Hepatocyte (in vitro differentiated cells): ENCODE measurements around the gene SPRR2D. TPM values are rescaled to one million over a fixed set of nuclear protein-coding genes. Genes with fewer than 3 reads are reported as not detected.

Source experiments
- DNase-seq: peaks from one replicate; pipeline ENCODE4 v3.0.0-alpha.2; 2016; ENCODE audit warnings: low spot score
- H2AFZ ChIP-seq: fragments of 200-600 bp; sonication (generic); 2 replicates; pipeline ENCODE4 v1.6.0; 2016; ENCODE audit warnings: antibody characterized with exemption, mild to moderate bottlenecking
- H3K27ac ChIP-seq: fragments of 200-600 bp; sonication (generic); 2 replicates; pipeline ENCODE4 v1.5.1; 2016; ENCODE audit warnings: mild to moderate bottlenecking
- H3K27me3 ChIP-seq: fragments of 200-600 bp; sonication (generic); 2 replicates; pipeline ENCODE4 v1.6.1; 2016
- H3K36me3 ChIP-seq: fragments of 200-600 bp; sonication (generic); replicated peaks from 2 replicates; pipeline ENCODE4 v1.5.1; 2016; ENCODE audit warnings: low read depth; ENCODE audit not compliant: insufficient read depth
- H3K4me1 ChIP-seq: fragments of 200-600 bp; sonication (generic); 2 replicates; pipeline ENCODE4 v1.5.1; 2016; ENCODE audit warnings: mild to moderate bottlenecking, moderate library complexity; ENCODE audit not compliant: insufficient read depth
- H3K4me2 ChIP-seq: fragments of 200-600 bp; sonication (generic); 2 replicates; pipeline ENCODE4 v1.6.0; 2016
- H3K4me3 ChIP-seq: fragments of 200-600 bp; sonication (generic); 2 replicates; pipeline ENCODE4 v1.5.1; 2016; ENCODE audit warnings: mild to moderate bottlenecking
- H3K79me2 ChIP-seq: fragments of 200-600 bp; sonication (generic); 2 replicates; pipeline ENCODE4 v1.6.0; 2017; ENCODE audit warnings: mild to moderate bottlenecking
- H3K9me2 ChIP-seq: fragments of 200-600 bp; sonication (generic); replicated peaks from 2 replicates; pipeline ENCODE4 v1.6.0; 2017; ENCODE audit warnings: mild to moderate bottlenecking; ENCODE audit not compliant: insufficient read depth
- H3K9me3 ChIP-seq: fragments of 200-600 bp; sonication (generic); 2 replicates; pipeline ENCODE4 v1.5.1; 2016; ENCODE audit warnings: low read depth, mild to moderate bottlenecking
- H4K20me1 ChIP-seq: fragments of 200-600 bp; sonication (generic); 2 replicates; pipeline ENCODE4 v1.6.0; 2016; ENCODE audit warnings: mild to moderate bottlenecking; ENCODE audit not compliant: insufficient read depth, poor library complexity, severe bottlenecking
- EZH2 ChIP-seq: fragments of 200-600 bp; sonication (generic); IDR thresholded peaks from 2 replicates; pipeline ENCODE4 v1.6.1; 2016; ENCODE audit warnings: antibody characterized with exemption, mild to moderate bottlenecking, borderline replicate concordance
- EZH2phosphoT487 ChIP-seq: fragments of 200-600 bp; sonication (generic); IDR thresholded peaks from one replicate; pipeline ENCODE4 v1.6.1; 2018; ENCODE audit warnings: antibody characterized with exemption, mild to moderate bottlenecking, low read depth, moderate library complexity; ENCODE audit not compliant: unreplicated experiment, severe bottlenecking
- WGBS: methylation state at CpG from one replicate; pipeline ENCODE4 v1.1.6; 2016; ENCODE audit warnings: low lambda C conversion rate; ENCODE audit errors: missing lambda C conversion rate; 5-methylcytosine and 5-hydroxymethylcytosine counted together
- polyA plus RNA-seq: library from polyadenylated mRNA; unstranded; fragments of >200 nt; fragmentation: Nextera tagmentation; extraction: Ambion mirVana; gene quantifications from 2 replicates; pipeline ENCODE4 v1.2.1, GENCODE V29; 2016
- total RNA-seq: library from RNA; depleted of rRNA; stranded (reverse); fragments of >200 nt; gene quantifications from 2 replicates; pipeline ENCODE4 v1.2.3, GENCODE V29; 2014
- TF ChIP-seq, protein P1 (sequence below): fragments of 200-600 bp; sonication (generic); IDR thresholded peaks from 2 replicates; pipeline ENCODE4 v1.5.1; 2016; ENCODE audit warnings: antibody characterized with exemption, mild to moderate bottlenecking; ENCODE audit not compliant: poor library complexity

Gene SPRR2D
- total and polyA plus RNA-seq, 2 experiments from 2014 or later: not detected

DNA sequence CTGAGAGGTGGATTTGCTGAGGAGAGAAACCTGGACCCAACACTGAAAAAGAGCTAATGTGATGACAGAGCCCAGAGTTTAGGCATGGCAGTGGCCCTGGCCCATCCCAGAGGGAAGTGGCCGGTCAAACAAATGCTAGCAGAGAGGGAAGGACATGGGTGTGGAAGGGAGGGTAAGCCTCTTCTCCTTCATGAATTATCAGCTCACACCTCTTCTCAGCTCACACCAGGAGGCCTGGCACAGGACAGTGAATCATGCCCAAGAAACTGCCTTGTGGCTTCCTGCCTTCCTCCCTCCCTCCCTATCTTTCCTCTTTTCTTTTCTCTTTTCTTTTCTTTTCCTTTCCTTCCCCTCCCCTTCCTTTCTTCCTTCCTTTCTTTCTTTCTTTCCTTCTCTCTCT, 40.6 kb downstream of the SPRR2D start:
- DNase-seq: no peak
- no peak overlapping the region for H2AFZ ChIP-seq

DNA sequence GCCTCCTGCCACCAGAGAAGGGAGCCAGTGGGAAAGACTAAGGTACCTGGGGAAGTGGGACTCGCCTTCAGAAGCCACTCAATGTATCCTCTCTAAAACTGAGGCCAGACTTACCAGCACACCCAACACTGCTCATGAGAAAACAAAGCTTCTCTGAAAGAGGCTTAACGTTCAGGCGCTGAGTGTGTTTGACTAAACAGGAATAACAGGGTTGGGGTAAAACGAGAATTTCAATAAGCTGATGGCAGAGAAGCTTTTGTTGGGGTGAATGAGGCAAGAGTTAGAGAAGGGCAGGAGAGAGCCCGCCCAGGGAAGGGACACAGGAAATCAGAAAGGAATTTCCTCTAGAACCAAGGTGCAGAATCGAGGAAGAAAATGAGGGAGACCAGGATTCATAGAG, 41.1 kb downstream of the SPRR2D start:
- WGBS: 55% methylated on average over 6 of the region's 6 CpGs
- no peak overlapping the region for H2AFZ ChIP-seq
- H3K4me1 ChIP-seq: no peaks in the 10 kb centered on the region
- H3K4me2 ChIP-seq: no peak overlapping the region
- no peaks in the 10 kb centered on the region for H3K36me3 ChIP-seq
- TF ChIP-seq EZH2 (no peak), EZH2phosphoT487 (no peak)
- TF ChIP-seq, protein P1, sequence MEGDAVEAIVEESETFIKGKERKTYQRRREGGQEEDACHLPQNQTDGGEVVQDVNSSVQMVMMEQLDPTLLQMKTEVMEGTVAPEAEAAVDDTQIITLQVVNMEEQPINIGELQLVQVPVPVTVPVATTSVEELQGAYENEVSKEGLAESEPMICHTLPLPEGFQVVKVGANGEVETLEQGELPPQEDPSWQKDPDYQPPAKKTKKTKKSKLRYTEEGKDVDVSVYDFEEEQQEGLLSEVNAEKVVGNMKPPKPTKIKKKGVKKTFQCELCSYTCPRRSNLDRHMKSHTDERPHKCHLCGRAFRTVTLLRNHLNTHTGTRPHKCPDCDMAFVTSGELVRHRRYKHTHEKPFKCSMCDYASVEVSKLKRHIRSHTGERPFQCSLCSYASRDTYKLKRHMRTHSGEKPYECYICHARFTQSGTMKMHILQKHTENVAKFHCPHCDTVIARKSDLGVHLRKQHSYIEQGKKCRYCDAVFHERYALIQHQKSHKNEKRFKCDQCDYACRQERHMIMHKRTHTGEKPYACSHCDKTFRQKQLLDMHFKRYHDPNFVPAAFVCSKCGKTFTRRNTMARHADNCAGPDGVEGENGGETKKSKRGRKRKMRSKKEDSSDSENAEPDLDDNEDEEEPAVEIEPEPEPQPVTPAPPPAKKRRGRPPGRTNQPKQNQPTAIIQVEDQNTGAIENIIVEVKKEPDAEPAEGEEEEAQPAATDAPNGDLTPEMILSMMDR: no peak
- no peak overlapping the region for H3K27ac ChIP-seq
- H3K79me2 ChIP-seq: no peaks in the 10 kb centered on the region
- H3K9me2 ChIP-seq: no peaks in the 10 kb centered on the region
- H4K20me1 ChIP-seq: no peaks in the 10 kb centered on the region
- no peak overlapping the region for H3K4me3 ChIP-seq
- no peaks in the 10 kb centered on the region for H3K27me3 ChIP-seq
- peaks cover 2% of the 10 kb centered on the region for H3K9me3 ChIP-seq
- DNase-seq: no peak

More for the DNA sequence above, 40.6 kb downstream of the SPRR2D start:
- Histone ChIP-seq H3K9me2 (no peaks in the 10 kb centered on the region), H3K4me3 (no peak overlapping the region), H3K79me2 (no peaks in the 10 kb centered on the region), H3K4me2 (no peak overlapping the region), H3K27me3 (no peaks in the 10 kb centered on the region), H4K20me1 (no peaks in the 10 kb centered on the region), H3K27ac (no peak overlapping the region), H3K36me3 (no peaks in the 10 kb centered on the region), H3K4me1 (no peaks in the 10 kb centered on the region), H3K9me3 (peaks cover 2% of the 10 kb centered on the region)
- WGBS: 90% methylated on average over 1 of the region's 1 CpG
- TF ChIP-seq EZH2phosphoT487: no peak
- TF ChIP-seq, protein P1: no peak

DNA sequence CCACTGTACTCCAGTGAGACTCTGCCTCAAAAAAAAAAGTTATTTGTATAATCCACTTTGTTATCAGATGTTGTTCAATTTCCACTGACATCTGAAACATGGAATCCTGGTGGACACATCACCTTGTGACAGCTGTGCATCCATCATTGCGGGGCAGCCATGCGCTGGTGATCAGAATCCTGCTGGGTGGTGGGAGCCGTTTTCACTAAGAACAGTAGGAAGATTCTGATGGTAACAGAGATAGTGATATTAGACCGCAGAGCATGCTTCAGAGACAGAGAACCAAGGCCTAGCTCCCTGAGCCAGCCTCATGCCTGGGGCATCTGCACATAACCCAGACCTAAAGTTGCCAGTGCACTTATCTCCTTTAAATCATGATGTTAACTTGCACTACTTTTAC, 42.4 kb downstream of the SPRR2D start:
- Histone ChIP-seq H3K27me3 (no peaks in the 10 kb centered on the region), H3K36me3 (no peaks in the 10 kb centered on the region), H2AFZ (no peak overlapping the region), H3K27ac (no peak overlapping the region), H3K9me2 (no peaks in the 10 kb centered on the region), H3K4me3 (no peak overlapping the region), H3K79me2 (no peaks in the 10 kb centered on the region), H3K4me1 (no peaks in the 10 kb centered on the region), H3K4me2 (no peak overlapping the region), H3K9me3 (peaks cover 2% of the 10 kb centered on the region), H4K20me1 (peaks cover 3% of the 10 kb centered on the region)
- DNase-seq: no peak
- TF ChIP-seq, protein P1: no peak
- TF ChIP-seq EZH2 (no peak), EZH2phosphoT487 (no peak)
- 76% methylated on average over 4 of the region's 4 CpGs for WGBS

DNA sequence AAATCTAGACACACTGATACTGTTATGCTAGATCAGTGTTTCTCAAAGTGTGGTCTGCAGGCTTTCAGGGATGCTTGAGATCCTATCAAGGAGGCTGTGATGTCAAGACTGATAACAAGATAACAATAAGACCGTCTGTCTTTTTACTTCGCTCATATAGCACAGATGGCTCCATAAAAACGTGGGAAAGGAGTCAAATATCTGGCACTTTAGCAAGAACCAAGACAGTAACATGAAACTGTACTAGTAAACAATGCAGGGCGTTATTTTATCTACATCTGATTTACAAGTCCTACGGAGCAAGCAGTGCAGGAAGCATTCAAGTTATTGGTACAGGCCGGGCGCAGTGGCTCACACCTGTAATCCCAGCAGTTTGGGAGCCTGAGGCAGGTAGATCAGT, 43.0 kb downstream of the SPRR2D start:
- H3K4me3 ChIP-seq: no peak overlapping the region
- H3K36me3 ChIP-seq: no peaks in the 10 kb centered on the region
- DNase-seq: no peak
- H2AFZ ChIP-seq: no peak overlapping the region
- no peak overlapping the region for H3K27ac ChIP-seq
- no peaks in the 10 kb centered on the region for H3K9me2 ChIP-seq
- H3K4me1 ChIP-seq: no peaks in the 10 kb centered on the region
- H3K4me2 ChIP-seq: no peak overlapping the region
- no peaks in the 10 kb centered on the region for H3K27me3 ChIP-seq
- TF ChIP-seq, protein P1: no peak
- TF ChIP-seq EZH2 (no peak), EZH2phosphoT487 (no peak)
- peaks cover 3% of the 10 kb centered on the region for H4K20me1 ChIP-seq
- H3K79me2 ChIP-seq: no peaks in the 10 kb centered on the region
- WGBS: 52% methylated on average over 7 of the region's 7 CpGs
- H3K9me3 ChIP-seq: peaks cover 2% of the 10 kb centered on the region
